Thyroid gland (tissue), 4 donors: ENCODE measurements around the gene RELA.
"Not testable (repeated sequence)": the region's sequence is repeated elsewhere in the genome, so short reads cannot be mapped to it uniquely, and the experiment has no call there.

ENCODE experiments used
- POLR2A ChIP-seq, 2 donors: fragments of 450-650 bp; IDR thresholded peaks; one replicate each; pipeline ENCODE4 v1.6.1; 2017; ENCODE audit warnings: antibody characterized with exemption in 2 of 2, mild to moderate bottlenecking in 2 of 2, moderate library complexity in 1 of 2
- TF ChIP-seq, protein P1 (sequence below), 6 experiments: fragments of 200-600 bp in 3 of 6; fragments of 450-650 bp in 3 of 6; sonication (generic) in 3 of 6; IDR thresholded peaks; one replicate each; pipeline ENCODE4 v1.5.1; 2016 to 2019; ENCODE audit warnings: antibody characterized with exemption in 6 of 6, mild to moderate bottlenecking in 2 of 6, inconsistent platforms in 1 of 6, moderate library complexity in 1 of 6

DNA sequence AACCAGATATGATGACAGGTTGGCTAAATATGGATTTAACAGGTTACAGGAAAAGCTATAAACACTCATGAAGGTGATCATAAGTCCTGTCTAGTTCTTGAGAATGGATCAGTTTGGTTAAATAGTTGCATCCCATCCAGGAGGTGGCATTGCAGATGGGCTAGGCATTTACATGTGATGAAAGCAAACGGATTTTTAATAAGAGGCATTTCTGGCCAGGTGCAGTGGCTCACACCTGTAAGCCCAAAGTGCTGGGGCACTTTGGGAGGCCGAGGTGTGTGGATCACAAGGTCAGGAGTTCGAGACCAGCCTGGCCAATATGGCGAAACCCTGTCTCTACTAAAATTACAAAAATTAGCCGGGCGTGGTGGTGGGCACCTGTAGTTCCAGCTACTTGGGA lies 20.8 kb upstream of the RELA start:
- TF ChIP-seq, protein P1, sequence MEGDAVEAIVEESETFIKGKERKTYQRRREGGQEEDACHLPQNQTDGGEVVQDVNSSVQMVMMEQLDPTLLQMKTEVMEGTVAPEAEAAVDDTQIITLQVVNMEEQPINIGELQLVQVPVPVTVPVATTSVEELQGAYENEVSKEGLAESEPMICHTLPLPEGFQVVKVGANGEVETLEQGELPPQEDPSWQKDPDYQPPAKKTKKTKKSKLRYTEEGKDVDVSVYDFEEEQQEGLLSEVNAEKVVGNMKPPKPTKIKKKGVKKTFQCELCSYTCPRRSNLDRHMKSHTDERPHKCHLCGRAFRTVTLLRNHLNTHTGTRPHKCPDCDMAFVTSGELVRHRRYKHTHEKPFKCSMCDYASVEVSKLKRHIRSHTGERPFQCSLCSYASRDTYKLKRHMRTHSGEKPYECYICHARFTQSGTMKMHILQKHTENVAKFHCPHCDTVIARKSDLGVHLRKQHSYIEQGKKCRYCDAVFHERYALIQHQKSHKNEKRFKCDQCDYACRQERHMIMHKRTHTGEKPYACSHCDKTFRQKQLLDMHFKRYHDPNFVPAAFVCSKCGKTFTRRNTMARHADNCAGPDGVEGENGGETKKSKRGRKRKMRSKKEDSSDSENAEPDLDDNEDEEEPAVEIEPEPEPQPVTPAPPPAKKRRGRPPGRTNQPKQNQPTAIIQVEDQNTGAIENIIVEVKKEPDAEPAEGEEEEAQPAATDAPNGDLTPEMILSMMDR (IDR thresholded peaks at IDR 0.05): not testable (repeated sequence)
- TF ChIP-seq POLR2A (IDR thresholded peaks at IDR 0.05): not testable (repeated sequence)
